Breast epithelium (tissue), 4 donors: Measurements from ENCODE around the gene NHERF2. TPM values are rescaled to one million over a fixed set of nuclear protein-coding genes. Genes with fewer than 3 reads are reported as not detected.

Experiments
- DNase-seq, 2 donors: peaks; one replicate each; pipeline ENCODE4 v3.0.0-alpha.2; 2019; ENCODE audit warnings: low spot score in 2 of 2
- H3K27ac ChIP-seq, 2 donors: fragments of 200-600 bp; sonication (generic) in 1 of 2; one replicate each; pipeline ENCODE4 v1.5.1; 2016 to 2019; ENCODE audit warnings: mild to moderate bottlenecking in 1 of 2
- H3K27me3 ChIP-seq, 2 donors: fragments of 200-600 bp; sonication (generic) in 1 of 2; one replicate each; pipeline versions ENCODE4 v1.5.1 to v1.6.0; 2017 to 2019; ENCODE audit warnings: control low read depth in 1 of 2, mild to moderate bottlenecking in 1 of 2
- H3K36me3 ChIP-seq: fragments of 200-600 bp; one replicate; pipeline ENCODE4 v1.5.1; 2019
- H3K4me1 ChIP-seq, 2 donors: fragments of 200-600 bp; sonication (generic); one replicate each; pipeline ENCODE4 v1.5.1; 2016 to 2019; ENCODE audit warnings: control low read depth in 1 of 2
- H3K4me3 ChIP-seq, 3 donors: fragments of 200-600 bp; sonication (generic); 1 replicate in 2 of 3; 2 replicates in 1 of 3; pipeline ENCODE4 v1.5.1; 2016 to 2019; ENCODE audit warnings: mild to moderate bottlenecking in 3 of 3, moderate library complexity in 2 of 3
- H3K9me3 ChIP-seq, 2 donors: fragments of 200-600 bp; sonication (generic) in 1 of 2; one replicate each; pipeline ENCODE4 v1.5.1; 2016 to 2019; ENCODE audit warnings: control low read depth in 1 of 2
- POLR2A ChIP-seq: fragments of 450-650 bp; IDR thresholded peaks from one replicate; pipeline ENCODE4 v1.6.1; 2016; ENCODE audit warnings: antibody characterized with exemption, mild to moderate bottlenecking, moderate library complexity
- POLR2AphosphoS5 ChIP-seq, 3 donors: sonication (generic); formaldehyde crosslinking; IDR thresholded peaks; one replicate each; pipeline ENCODE4 v1.6.1; 2017; ENCODE audit warnings: antibody characterized with exemption in 3 of 3
- intact Hi-C: fragments of 100-400 bp; cut with DNase I; formaldehyde crosslinking; loops from one replicate; pipeline ENCODE4 v1.15.1; 2023; ENCODE audit warnings: low total_unique reads
- total RNA-seq, 3 donors: library from RNA; depleted of rRNA; stranded (reverse); fragments of >200 nt; gene quantifications; one replicate each; pipeline ENCODE4 v1.1.0, GENCODE V29; 2016
- TF ChIP-seq, protein P1 (sequence below), 3 donors: fragments of 450-650 bp; IDR thresholded peaks; one replicate each; pipeline ENCODE4 v1.5.1; 2016 to 2017; ENCODE audit warnings: antibody characterized with exemption in 3 of 3, mild to moderate bottlenecking in 3 of 3, moderate library complexity in 3 of 3

Gene NHERF2
- total RNA-seq, 3 donors from 2014 or later = 31.5 to 58.3 (median 38.9) TPM

DNA sequence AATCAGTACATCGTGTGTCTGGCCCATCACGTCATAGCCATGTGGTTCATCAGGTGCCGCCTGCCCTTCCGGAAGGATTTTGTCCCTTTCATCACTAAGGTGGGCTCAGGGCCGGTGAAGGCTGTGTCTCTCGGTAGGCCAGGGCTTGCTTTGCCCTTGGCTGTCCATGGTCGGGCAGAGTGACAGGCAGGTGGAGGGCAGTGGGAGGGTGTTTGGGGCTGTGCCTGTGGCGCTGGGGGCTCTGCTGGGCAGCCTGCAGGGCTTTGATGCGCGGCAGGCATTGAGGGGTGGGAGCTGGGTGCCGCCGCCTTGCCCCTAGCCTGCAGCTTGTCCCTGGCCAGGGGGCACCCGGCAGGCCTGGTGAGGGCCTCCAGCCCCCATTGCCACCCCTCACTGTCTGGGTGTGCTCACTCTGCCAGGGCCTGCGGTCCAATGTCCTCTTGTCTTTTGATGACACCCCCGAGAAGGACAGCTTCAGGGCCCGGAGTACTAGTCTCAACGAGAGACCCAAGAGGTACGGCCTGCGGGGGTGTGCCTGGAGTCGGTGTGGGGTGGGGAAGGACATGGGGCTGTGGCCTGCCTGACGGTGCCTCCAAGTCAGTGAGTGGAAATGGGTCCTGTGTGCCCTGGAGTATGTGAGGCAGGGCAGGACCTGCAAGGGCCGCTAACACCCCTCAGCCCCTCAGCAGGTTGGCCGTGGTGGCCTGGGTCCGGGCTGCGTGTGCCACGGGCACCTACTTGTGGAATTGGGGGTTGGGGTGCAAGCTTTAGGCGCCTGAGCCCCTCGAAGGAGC, 49.6 kb downstream of the NHERF2 start:
- Histone ChIP-seq H3K9me3 (no peaks in the 10 kb centered on the region), H3K36me3 (no peaks in the 10 kb centered on the region), H3K27me3 (no peaks in the 10 kb centered on the region), H3K4me3 (no peak overlapping the region), H3K27ac (no peak overlapping the region), H3K4me1 (peaks cover 0 to under 1% of the 10 kb centered on the region in 2 donors)
- intact Hi-C loops = loop anchor here (5.0 kb wide), 1 partner anchor 376 kb away; no protein-coding TSS in a partner anchor
- DNase-seq = no peak
- TF ChIP-seq, protein P1, sequence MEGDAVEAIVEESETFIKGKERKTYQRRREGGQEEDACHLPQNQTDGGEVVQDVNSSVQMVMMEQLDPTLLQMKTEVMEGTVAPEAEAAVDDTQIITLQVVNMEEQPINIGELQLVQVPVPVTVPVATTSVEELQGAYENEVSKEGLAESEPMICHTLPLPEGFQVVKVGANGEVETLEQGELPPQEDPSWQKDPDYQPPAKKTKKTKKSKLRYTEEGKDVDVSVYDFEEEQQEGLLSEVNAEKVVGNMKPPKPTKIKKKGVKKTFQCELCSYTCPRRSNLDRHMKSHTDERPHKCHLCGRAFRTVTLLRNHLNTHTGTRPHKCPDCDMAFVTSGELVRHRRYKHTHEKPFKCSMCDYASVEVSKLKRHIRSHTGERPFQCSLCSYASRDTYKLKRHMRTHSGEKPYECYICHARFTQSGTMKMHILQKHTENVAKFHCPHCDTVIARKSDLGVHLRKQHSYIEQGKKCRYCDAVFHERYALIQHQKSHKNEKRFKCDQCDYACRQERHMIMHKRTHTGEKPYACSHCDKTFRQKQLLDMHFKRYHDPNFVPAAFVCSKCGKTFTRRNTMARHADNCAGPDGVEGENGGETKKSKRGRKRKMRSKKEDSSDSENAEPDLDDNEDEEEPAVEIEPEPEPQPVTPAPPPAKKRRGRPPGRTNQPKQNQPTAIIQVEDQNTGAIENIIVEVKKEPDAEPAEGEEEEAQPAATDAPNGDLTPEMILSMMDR (IDR thresholded peaks at IDR 0.05) = no peak
- TF ChIP-seq POLR2A = no peak
- no peak for TF ChIP-seq POLR2AphosphoS5 (IDR thresholded peaks at IDR 0.05)

DNA sequence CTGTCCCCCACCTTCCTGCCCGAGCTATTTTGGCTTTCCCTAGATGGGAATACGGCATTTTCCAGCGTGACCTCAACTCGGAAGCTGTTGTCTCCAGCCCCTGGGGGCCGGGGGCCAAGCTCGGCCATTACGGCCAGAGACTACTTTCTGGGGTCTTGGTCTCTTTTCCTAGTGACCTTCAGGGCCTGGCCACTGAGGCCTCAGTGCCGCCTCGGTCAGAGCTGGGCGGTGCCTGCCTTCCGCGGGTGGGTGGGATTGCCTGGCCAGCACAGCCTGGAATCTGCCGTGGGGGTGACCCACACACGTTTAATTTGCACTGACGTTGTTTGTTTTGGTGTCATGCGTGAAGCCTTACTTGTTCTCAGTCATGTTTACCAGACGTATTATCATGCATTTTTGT, 50.3 kb downstream of the NHERF2 start:
- Histone ChIP-seq H3K4me3 (no peak overlapping the region), H3K4me1 (peaks cover 6 to 8% of the 10 kb centered on the region in 2 donors), H3K36me3 (no peaks in the 10 kb centered on the region), H3K9me3 (no peaks in the 10 kb centered on the region), H3K27me3 (no peaks in the 10 kb centered on the region), H3K27ac (no peak overlapping the region)
- DNase-seq = no peak
- no peak for TF ChIP-seq POLR2A
- TF ChIP-seq, protein P1 (IDR thresholded peaks at IDR 0.05) = no peak
- no peak for TF ChIP-seq POLR2AphosphoS5 (IDR thresholded peaks at IDR 0.05)
- intact Hi-C loops = loop anchor here (5.0 kb wide), 1 partner anchor 375 kb away; no protein-coding TSS in a partner anchor

DNA sequence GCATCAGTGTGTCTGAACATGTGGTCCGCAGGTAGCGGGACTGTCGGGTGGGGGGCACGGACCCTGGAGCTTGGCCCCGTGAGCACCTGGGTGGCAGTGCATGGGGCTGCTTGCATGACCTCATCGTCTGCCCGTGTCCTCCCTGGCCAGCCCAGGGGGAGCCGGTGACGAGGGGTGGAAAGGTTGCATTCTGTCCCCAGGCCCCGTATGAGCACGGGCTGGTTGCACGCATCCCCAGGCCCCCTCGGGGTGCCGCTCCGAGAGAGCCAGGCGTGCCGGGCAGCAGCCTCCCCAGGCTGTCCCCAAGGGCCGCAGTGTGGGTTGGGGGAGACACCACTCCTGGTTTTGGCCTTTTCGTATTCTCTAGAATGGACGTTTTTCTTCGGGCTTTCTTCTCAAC, 51.0 kb downstream of the NHERF2 start:
- H3K27me3 ChIP-seq = no peaks in the 10 kb centered on the region
- no peaks in the 10 kb centered on the region for H3K9me3 ChIP-seq
- intact Hi-C loops = loop anchor here (5.0 kb wide), 1 partner anchor 375 kb away; no protein-coding TSS in a partner anchor
- DNase-seq = no peak
- peaks cover 7 to 10% of the 10 kb centered on the region in 2 donors for H3K4me1 ChIP-seq
- no peak for TF ChIP-seq POLR2A
- TF ChIP-seq, protein P1 (IDR thresholded peaks at IDR 0.05) = no peak
- no peak for TF ChIP-seq POLR2AphosphoS5 (IDR thresholded peaks at IDR 0.05)
- no peak overlapping the region for H3K27ac ChIP-seq
- no peaks in the 10 kb centered on the region for H3K36me3 ChIP-seq
- H3K4me3 ChIP-seq = no peak overlapping the region

DNA sequence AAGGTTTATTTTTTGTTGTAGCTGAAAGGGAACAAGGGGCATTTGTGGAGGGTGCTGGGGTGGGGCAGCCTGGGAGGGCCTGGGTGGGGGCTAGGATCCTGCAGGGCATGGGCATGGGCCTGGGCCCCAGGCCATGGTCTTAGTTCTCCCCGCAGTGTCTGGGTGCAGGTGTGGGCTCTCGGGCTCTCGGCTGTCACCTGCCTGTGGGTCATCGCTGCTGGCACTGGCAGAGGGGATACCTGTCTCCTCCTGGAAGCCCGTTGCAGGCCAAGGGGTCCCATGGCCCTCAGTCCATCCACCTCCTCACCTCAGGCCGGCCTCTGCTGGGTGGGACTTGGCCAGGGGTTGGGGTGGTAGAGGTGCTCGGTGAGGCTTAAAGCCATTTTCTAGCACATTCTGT, 51.4 kb downstream of the NHERF2 start:
- no peak for TF ChIP-seq POLR2AphosphoS5 (IDR thresholded peaks at IDR 0.05)
- TF ChIP-seq, protein P1 (IDR thresholded peaks at IDR 0.05) = no peak
- TF ChIP-seq POLR2A = no peak
- Histone ChIP-seq H3K27ac (no peak overlapping the region), H3K9me3 (no peaks in the 10 kb centered on the region), H3K36me3 (no peaks in the 10 kb centered on the region), H3K4me1 (peaks cover 7 to 14% of the 10 kb centered on the region in 2 donors), H3K4me3 (no peak overlapping the region), H3K27me3 (no peaks in the 10 kb centered on the region)
- intact Hi-C loops = loop anchor here (5.0 kb wide), 1 partner anchor 374 kb away; no protein-coding TSS in a partner anchor
- DNase-seq = no peak

DNA sequence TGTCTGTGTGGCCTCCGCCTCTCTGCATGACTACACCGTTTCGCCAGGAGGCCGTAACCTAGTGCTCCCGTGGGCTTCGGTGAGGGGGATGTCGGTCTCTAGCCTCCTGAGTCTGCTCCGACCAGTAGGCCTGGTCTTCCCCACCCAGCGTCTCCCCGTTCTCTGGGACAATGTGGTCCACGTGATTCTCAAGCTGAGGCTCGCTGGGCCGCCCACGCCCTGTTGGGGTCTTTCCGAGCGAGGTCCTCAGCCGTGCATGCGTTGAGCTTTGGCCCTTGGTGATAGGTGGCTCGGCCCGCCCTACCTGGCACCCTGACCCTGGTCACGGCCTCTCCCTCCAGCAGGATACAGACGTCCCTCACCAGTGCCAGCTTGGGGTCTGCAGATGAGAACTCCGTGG, 52.0 kb downstream of the NHERF2 start:
- no peak for DNase-seq
- Histone ChIP-seq H3K4me3 (no peak overlapping the region), H3K36me3 (no peaks in the 10 kb centered on the region), H3K4me1 (peaks cover 7 to 16% of the 10 kb centered on the region in 2 donors), H3K9me3 (no peaks in the 10 kb centered on the region), H3K27me3 (no peaks in the 10 kb centered on the region), H3K27ac (no peak overlapping the region)
- TF ChIP-seq, protein P1 (IDR thresholded peaks at IDR 0.05) = no peak
- TF ChIP-seq POLR2AphosphoS5 (IDR thresholded peaks at IDR 0.05) (no peak), POLR2A (no peak)
- intact Hi-C loops = loop anchor here (5.0 kb wide), 1 partner anchor 374 kb away; no protein-coding TSS in a partner anchor
